ENCODE measurements around the gene SH3D19. TPM values are rescaled to one million over a fixed set of nuclear protein-coding genes. Genes with fewer than 3 reads are reported as not detected.

SH3D19 gene
- total RNA-seq, 1 donor from 2014 or later, result 23.0 TPM

GRCh38 chr4:151358266-151358665, 32.9 kb upstream of the SH3D19 start:
- H3K4me3 ChIP-seq (ENCODE audit: low read depth, low read length), result no peak overlapping the region
- TF ChIP-seq CTCF (IDR thresholded peaks at IDR 0.05; ENCODE audit: insufficient read depth, low read length, poor library complexity, severe bottlenecking), result no peak
- no peaks in the 10 kb centered on the region for H3K27me3 ChIP-seq (ENCODE audit: control insufficient read depth, insufficient read depth, low read length)
- H3K36me3 ChIP-seq (ENCODE audit: control insufficient read depth, insufficient read depth, low read length), result no peaks in the 10 kb centered on the region
- DNase-seq (ENCODE audit: low read depth), result no peak

- Histone ChIP-seq H3K4me3 (ENCODE audit: low read depth, low read length) (no peak overlapping the region), H3K27me3 (ENCODE audit: control insufficient read depth, insufficient read depth, low read length) (no peaks in the 10 kb centered on the region), H3K36me3 (ENCODE audit: control insufficient read depth, insufficient read depth, low read length) (no peaks in the 10 kb centered on the region)
- peak; percentile 18 for DNase-seq (ENCODE audit: low read depth)
- TF ChIP-seq CTCF (IDR thresholded peaks at IDR 0.05; ENCODE audit: insufficient read depth, low read length, poor library complexity, severe bottlenecking), result no peak
Measured at GRCh38 chr4:151356510-151356909, 31.1 kb upstream of the SH3D19 start.

- Histone ChIP-seq H3K36me3 (ENCODE audit: control insufficient read depth, insufficient read depth, low read length) (no peaks in the 10 kb centered on the region), H3K4me3 (ENCODE audit: low read depth, low read length) (no peak overlapping the region), H3K27me3 (ENCODE audit: control insufficient read depth, insufficient read depth, low read length) (no peaks in the 10 kb centered on the region)
- no peak for DNase-seq (ENCODE audit: low read depth)
- no peak for TF ChIP-seq CTCF (IDR thresholded peaks at IDR 0.05; ENCODE audit: insufficient read depth, low read length, poor library complexity, severe bottlenecking)
Measured at GRCh38 chr4:151355155-151355554, 29.8 kb upstream of the SH3D19 start.

- no peak for DNase-seq (ENCODE audit: low read depth)
- no peaks in the 10 kb centered on the region for H3K27me3 ChIP-seq (ENCODE audit: control insufficient read depth, insufficient read depth, low read length)
- no peaks in the 10 kb centered on the region for H3K36me3 ChIP-seq (ENCODE audit: control insufficient read depth, insufficient read depth, low read length)
- H3K4me3 ChIP-seq (ENCODE audit: low read depth, low read length), result no peak overlapping the region
- no peak for TF ChIP-seq CTCF (IDR thresholded peaks at IDR 0.05; ENCODE audit: insufficient read depth, low read length, poor library complexity, severe bottlenecking)
Measured at GRCh38 chr4:151347490-151348235, 22.3 kb upstream of the SH3D19 start.

- Histone ChIP-seq H3K36me3 (ENCODE audit: control insufficient read depth, insufficient read depth, low read length) (no peaks in the 10 kb centered on the region), H3K4me3 (ENCODE audit: low read depth, low read length) (no peak overlapping the region), H3K27me3 (ENCODE audit: control insufficient read depth, insufficient read depth, low read length) (no peaks in the 10 kb centered on the region)
- DNase-seq (ENCODE audit: low read depth), result no peak
- TF ChIP-seq CTCF (IDR thresholded peaks at IDR 0.05; ENCODE audit: insufficient read depth, low read length, poor library complexity, severe bottlenecking), result no peak
Measured at GRCh38 chr4:151344948-151345347, 19.5 kb upstream of the SH3D19 start.

Data from kidney epithelial cell (primary cell).